ENCODE data around the gene SPARCL1. TPM values are rescaled to one million over a fixed set of nuclear protein-coding genes. Genes with fewer than 3 reads are reported as not detected.

SPARCL1 gene
- total and polyA plus RNA-seq, 2 experiments from 2014 or later, result not detected

GRCh38 chr4:87481377-87481776, 47.8 kb downstream of the SPARCL1 start:
- H3K27me3 ChIP-seq (replicated peaks; ENCODE audit: insufficient read depth), result no peaks in the 10 kb centered on the region
- no peak for DNase-seq
- in situ Hi-C loops (cut with MboI), result no loop called here

DNA sequence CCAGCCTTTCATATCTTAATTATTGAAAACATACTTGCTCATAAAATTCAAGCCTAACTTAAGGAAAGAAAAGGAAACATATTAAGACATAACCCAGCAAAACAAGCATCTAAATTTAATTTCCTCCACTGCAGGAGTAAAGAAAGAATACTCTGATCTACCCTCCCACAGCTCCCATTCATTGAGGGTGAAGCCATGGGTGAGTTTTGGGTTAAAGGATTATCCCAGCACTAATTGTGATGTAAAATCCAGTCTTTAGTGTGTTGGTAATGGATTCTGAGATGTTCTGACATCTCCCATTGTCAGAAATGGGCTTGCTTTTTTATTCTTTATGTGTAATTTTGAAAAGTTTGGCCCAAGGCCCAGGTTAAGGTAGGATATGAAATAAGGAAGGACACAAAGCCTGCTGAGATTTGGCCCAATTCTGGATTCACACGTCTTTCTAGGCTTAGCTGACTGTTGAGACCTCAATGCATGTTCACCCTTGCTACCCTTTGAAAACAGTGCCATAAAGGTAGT, 50.4 kb downstream of the SPARCL1 start:
- no peak overlapping the region for H3K4me2 ChIP-seq (ENCODE audit: unreplicated experiment)
- in situ Hi-C loops (cut with MboI), result no loop called here
- no peaks in the 10 kb centered on the region for H3K36me3 ChIP-seq (ENCODE audit: low read depth)
- H3K9me3 ChIP-seq (ENCODE audit: low read depth), result no peaks in the 10 kb centered on the region
- H4K20me1 ChIP-seq (ENCODE audit: insufficient read depth), result no peaks in the 10 kb centered on the region
- WGBS, 2 experiments (ENCODE audit: low coverage in 1 of 2, low lambda C conversion rate in 2 of 2, missing lambda C conversion rate in 2 of 2), result 80 to 85% methylated on average over 1 of the region's 1 CpG
- no peaks in the 10 kb centered on the region for H3K4me1 ChIP-seq (ENCODE audit: insufficient read depth)
- H2AFZ ChIP-seq, result no peak overlapping the region
- no peaks in the 10 kb centered on the region for H3K9me2 ChIP-seq (ENCODE audit: insufficient read depth)
- H3K27me3 ChIP-seq (replicated peaks; ENCODE audit: insufficient read depth), result no peaks in the 10 kb centered on the region
- no peaks in the 10 kb centered on the region for H3F3A ChIP-seq (ENCODE audit: insufficient read depth)
- H3K79me2 ChIP-seq (ENCODE audit: insufficient read depth), result no peaks in the 10 kb centered on the region
- no peak overlapping the region for H3K4me3 ChIP-seq
- H3K9ac ChIP-seq, result no peak overlapping the region
- no peak for DNase-seq
- H3K27ac ChIP-seq, result no peak overlapping the region
- TF ChIP-seq EZH2 (IDR thresholded peaks at IDR 0.05; ENCODE audit: insufficient read depth, poor library complexity, severe bottlenecking), result no peak
- TF ChIP-seq EZH2phosphoT487 (IDR thresholded peaks at IDR 0.05; ENCODE audit: insufficient read depth, low read depth), result no peak

More at GRCh38 chr4:87481377-87481776, 47.8 kb downstream of the SPARCL1 start:
- no peaks in the 10 kb centered on the region for H4K20me1 ChIP-seq (ENCODE audit: insufficient read depth)
- no peak overlapping the region for H3K27ac ChIP-seq
- H3K9me3 ChIP-seq (ENCODE audit: low read depth), result no peaks in the 10 kb centered on the region
- H3K9me2 ChIP-seq (ENCODE audit: insufficient read depth), result no peaks in the 10 kb centered on the region
- no peak for TF ChIP-seq EZH2 (IDR thresholded peaks at IDR 0.05; ENCODE audit: insufficient read depth, poor library complexity, severe bottlenecking)
- no peak for TF ChIP-seq EZH2phosphoT487 (IDR thresholded peaks at IDR 0.05; ENCODE audit: insufficient read depth, low read depth)
- no peak overlapping the region for H2AFZ ChIP-seq
- no peak overlapping the region for H3K4me2 ChIP-seq (ENCODE audit: unreplicated experiment)
- H3K9ac ChIP-seq, result no peak overlapping the region
- no peaks in the 10 kb centered on the region for H3K79me2 ChIP-seq (ENCODE audit: insufficient read depth)
- no peaks in the 10 kb centered on the region for H3K36me3 ChIP-seq (ENCODE audit: low read depth)
- no peaks in the 10 kb centered on the region for H3F3A ChIP-seq (ENCODE audit: insufficient read depth)
- no peaks in the 10 kb centered on the region for H3K4me1 ChIP-seq (ENCODE audit: insufficient read depth)
- no peak overlapping the region for H3K4me3 ChIP-seq

- no peaks in the 10 kb centered on the region for H3K79me2 ChIP-seq (ENCODE audit: insufficient read depth)
- no peak overlapping the region for H3K4me3 ChIP-seq
- no peaks in the 10 kb centered on the region for H3K9me3 ChIP-seq (ENCODE audit: low read depth)
- WGBS, 2 experiments (ENCODE audit: low coverage in 1 of 2, low lambda C conversion rate in 2 of 2, missing lambda C conversion rate in 2 of 2), result 67 to 75% methylated on average over 3 of the region's 3 CpGs
- no peaks in the 10 kb centered on the region for H3F3A ChIP-seq (ENCODE audit: insufficient read depth)
- no peak overlapping the region for H3K4me2 ChIP-seq (ENCODE audit: unreplicated experiment)
- H3K27ac ChIP-seq, result no peak overlapping the region
- H3K4me1 ChIP-seq (ENCODE audit: insufficient read depth), result no peaks in the 10 kb centered on the region
- no peaks in the 10 kb centered on the region for H3K27me3 ChIP-seq (replicated peaks; ENCODE audit: insufficient read depth)
- H2AFZ ChIP-seq, result no peak overlapping the region
- no peak for TF ChIP-seq EZH2 (IDR thresholded peaks at IDR 0.05; ENCODE audit: insufficient read depth, poor library complexity, severe bottlenecking)
- TF ChIP-seq EZH2phosphoT487 (IDR thresholded peaks at IDR 0.05; ENCODE audit: insufficient read depth, low read depth), result no peak
- no peak for DNase-seq
- H4K20me1 ChIP-seq (ENCODE audit: insufficient read depth), result no peaks in the 10 kb centered on the region
- no peaks in the 10 kb centered on the region for H3K36me3 ChIP-seq (ENCODE audit: low read depth)
- no peak overlapping the region for H3K9ac ChIP-seq
- in situ Hi-C loops (cut with MboI), result no loop called here
- no peaks in the 10 kb centered on the region for H3K9me2 ChIP-seq (ENCODE audit: insufficient read depth)
Measured at GRCh38 chr4:87476934-87477333, 52.2 kb downstream of the SPARCL1 start.

DNA sequence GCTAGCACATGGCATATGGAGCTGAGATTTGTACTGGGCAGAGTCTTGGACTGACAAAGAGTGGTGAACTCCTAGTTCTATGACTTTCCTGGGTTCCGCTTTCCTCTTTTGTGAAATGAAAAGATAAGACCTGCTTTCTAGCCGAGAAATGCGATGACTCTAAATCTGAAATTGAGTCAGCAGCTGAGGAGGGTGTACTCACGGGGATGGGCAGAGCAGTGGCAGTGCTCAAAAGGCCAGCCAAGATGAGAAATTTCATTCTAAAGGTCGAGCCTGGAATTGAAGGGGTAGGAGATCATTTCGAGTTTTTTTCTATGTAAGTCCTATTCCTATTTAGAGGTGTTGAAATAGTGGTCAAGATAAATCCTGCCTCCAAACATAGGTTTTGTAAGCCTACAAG, 59.8 kb downstream of the SPARCL1 start:
- Histone ChIP-seq H3K9me2 (ENCODE audit: insufficient read depth) (no peaks in the 10 kb centered on the region), H3K9ac (no peak overlapping the region), H3K4me2 (ENCODE audit: unreplicated experiment) (no peak overlapping the region), H4K20me1 (ENCODE audit: insufficient read depth) (no peaks in the 10 kb centered on the region), H3K27me3 (replicated peaks; ENCODE audit: insufficient read depth) (no peaks in the 10 kb centered on the region), H3K4me3 (no peak overlapping the region), H2AFZ (no peak overlapping the region), H3K27ac (no peak overlapping the region), H3F3A (ENCODE audit: insufficient read depth) (peaks cover 5% of the 10 kb centered on the region; the same call in 1 of the 2 replicates), H3K4me1 (ENCODE audit: insufficient read depth) (no peaks in the 10 kb centered on the region), H3K36me3 (ENCODE audit: low read depth) (no peaks in the 10 kb centered on the region), H3K9me3 (ENCODE audit: low read depth) (no peaks in the 10 kb centered on the region), H3K79me2 (ENCODE audit: insufficient read depth) (no peaks in the 10 kb centered on the region)
- in situ Hi-C loops (cut with MboI), result loop anchor here (25.0 kb wide), 1 partner anchor 332 kb away; no protein-coding TSS in a partner anchor
- TF ChIP-seq EZH2phosphoT487 (IDR thresholded peaks at IDR 0.05; ENCODE audit: insufficient read depth, low read depth), result no peak
- TF ChIP-seq EZH2 (IDR thresholded peaks at IDR 0.05; ENCODE audit: insufficient read depth, poor library complexity, severe bottlenecking), result no peak
- 92 to 95% methylated on average over 6 of the region's 6 CpGs for WGBS, 2 experiments (ENCODE audit: low coverage in 1 of 2, low lambda C conversion rate in 2 of 2, missing lambda C conversion rate in 2 of 2)
- no peak for DNase-seq
